ENCODE measurements around the gene GOLGA8S. TPM values are rescaled to one million over a fixed set of nuclear protein-coding genes. Genes with fewer than 3 reads are reported as not detected.
"Not testable (repeated sequence)": the region's sequence is repeated elsewhere in the genome, so short reads cannot be mapped to it uniquely, and the experiment has no call there.

GOLGA8S gene, protein sequence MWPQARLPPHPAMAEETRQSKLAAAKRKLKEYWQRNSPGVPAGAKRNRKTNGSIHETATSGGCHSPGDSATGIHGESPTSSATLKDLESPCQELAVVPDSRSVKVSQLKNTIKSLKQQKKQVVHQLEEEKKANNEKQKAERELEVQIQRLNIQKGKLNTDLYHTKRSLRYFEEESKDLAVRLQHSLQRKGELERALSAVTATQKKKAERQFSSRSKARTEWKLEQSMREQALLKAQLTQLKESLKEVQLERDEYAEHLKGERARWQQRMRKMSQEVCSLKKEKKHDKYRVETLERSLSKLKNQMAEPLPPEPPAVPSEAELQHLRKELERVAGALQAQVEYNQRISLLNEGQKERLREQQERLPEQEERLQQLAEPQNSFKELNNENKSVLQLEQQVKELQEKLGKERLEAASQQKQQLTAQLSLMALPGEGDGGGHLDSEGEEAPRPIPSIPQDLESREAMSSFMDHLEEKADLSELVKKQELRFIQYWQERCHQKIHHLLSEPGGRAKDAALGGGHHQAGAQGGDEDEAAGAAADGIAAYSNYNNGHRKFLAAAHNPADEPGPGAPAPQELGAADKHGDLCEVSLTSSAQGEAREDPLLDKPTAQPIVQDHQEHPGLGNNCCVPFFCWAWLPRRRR
- total RNA-seq: under 1 TPM; 0.49 to 0.73 TPM

DNA sequence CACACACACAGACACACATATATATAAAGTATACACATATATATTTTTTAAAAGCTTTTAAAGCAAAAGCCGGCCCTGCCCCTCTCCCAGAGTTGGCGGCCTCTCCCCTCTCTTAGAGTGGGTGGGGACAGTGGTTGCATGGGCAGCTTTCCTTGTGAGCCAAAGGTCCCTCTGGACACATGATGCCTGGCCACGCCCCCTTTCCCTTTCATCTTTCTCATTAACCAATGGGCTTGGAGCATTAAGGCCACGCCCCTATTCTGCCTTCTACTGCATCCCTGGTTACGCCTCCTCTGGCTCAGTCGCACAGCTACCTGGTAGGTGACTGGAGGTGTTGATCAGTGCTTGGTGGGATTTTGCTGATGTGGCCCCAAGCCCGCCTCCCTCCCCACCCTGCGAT, at the start of gene GOLGA8S:
Gene GOLGA8S, plus strand, starts transcription at position 301 of the 400 bp plus-strand sequence. Its CDS starts 62 bp downstream, at position 363.
- ATAC-seq: not testable (repeated sequence)

GRCh38 chr15:23304805-23305204, 49.7 kb upstream of the GOLGA8S start:
- CTCF ChIA-PET; H3K27me3 Mint-ChIP-seq; ATAC-seq; DNase-seq; H3K27ac Mint-ChIP-seq; H3K9me3 Mint-ChIP-seq (ENCODE audit: low read depth): not testable (repeated sequence)
- Mint-ChIP-seq H3K4me3 (peak overlapping the region; percentile 82), H3K4me1 (peaks cover 21% of the 10 kb centered on the region), H3K36me3 (peaks cover 19% of the 10 kb centered on the region)

More for the DNA sequence above, at the start of gene GOLGA8S:
- DNase-seq; H3K9me3 Mint-ChIP-seq (ENCODE audit: low read depth); H3K27ac Mint-ChIP-seq; H3K4me3 Mint-ChIP-seq; H3K4me1 Mint-ChIP-seq; H3K36me3 Mint-ChIP-seq; CTCF ChIA-PET; H3K27me3 Mint-ChIP-seq: not testable (repeated sequence)

DNA sequence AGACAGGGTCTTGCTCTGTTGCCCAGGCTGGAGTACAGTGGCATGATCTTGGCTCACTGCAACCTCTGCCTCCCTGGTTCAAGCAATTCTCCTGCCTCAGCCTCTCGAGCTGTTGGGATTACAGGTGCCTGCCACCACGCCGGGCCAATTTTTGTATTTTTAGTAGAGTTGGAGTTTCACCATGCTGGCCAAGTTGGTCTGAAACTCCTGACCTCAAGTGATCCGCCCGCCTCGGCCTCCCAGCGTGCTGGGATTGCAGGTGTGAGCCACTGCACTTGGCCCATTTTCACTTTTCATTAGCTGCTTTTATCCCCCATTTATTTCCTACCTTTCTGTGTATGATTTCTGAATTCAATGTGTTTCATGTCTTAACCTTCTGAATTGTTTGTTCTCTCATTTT, 48.6 kb upstream of the GOLGA8S start:
- DNase-seq; H3K9me3 Mint-ChIP-seq (ENCODE audit: low read depth); H3K27ac Mint-ChIP-seq; CTCF ChIA-PET; ATAC-seq; H3K27me3 Mint-ChIP-seq: not testable (repeated sequence)
- H3K36me3 Mint-ChIP-seq: peaks cover 20% of the 10 kb centered on the region
- H3K4me1 Mint-ChIP-seq: peaks cover 21% of the 10 kb centered on the region
- peak overlapping the region; percentile 12 for H3K4me3 Mint-ChIP-seq

- H3K4me3 Mint-ChIP-seq; H3K9me3 Mint-ChIP-seq (ENCODE audit: low read depth); H3K27ac Mint-ChIP-seq; CTCF ChIA-PET; H3K4me1 Mint-ChIP-seq; H3K27me3 Mint-ChIP-seq; ATAC-seq; DNase-seq: not testable (repeated sequence)
- H3K36me3 Mint-ChIP-seq: peaks cover 21% of the 10 kb centered on the region
Observed at GRCh38 chr15:23311233-23311632, 43.3 kb upstream of the GOLGA8S start.

GRCh38 chr15:23334096-23334495, 20.5 kb upstream of the GOLGA8S start, which contains the start of gene GOLGA6L26:
TSS of gene GOLGA6L26 (minus strand) at chr15:23334196. CDS start at chr15:23334135, 61 bp downstream.
- H3K4me1 Mint-ChIP-seq; H3K27ac Mint-ChIP-seq; H3K36me3 Mint-ChIP-seq; H3K27me3 Mint-ChIP-seq; H3K4me3 Mint-ChIP-seq; DNase-seq; H3K9me3 Mint-ChIP-seq (ENCODE audit: low read depth); CTCF ChIA-PET; ATAC-seq: not testable (repeated sequence)

DNA sequence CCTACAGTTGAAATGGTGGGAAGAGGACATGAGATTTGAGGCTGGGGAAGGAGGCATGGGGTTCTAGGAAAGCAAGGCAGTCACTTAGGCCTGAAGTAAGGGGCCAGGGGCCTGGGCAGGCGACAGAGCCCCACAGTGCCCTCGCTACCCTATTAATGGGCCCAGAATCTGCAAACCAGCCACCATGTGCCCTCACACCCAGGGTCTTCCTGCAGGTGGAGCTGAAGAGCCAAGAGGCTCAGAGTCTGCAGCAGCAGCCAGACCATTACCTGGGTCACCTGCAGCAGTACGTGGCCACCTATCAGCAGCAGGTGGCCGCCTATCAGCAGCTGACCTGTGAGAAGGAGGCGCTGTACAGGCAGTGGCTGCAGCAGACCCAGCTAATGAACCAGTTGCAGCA, 8.1 kb downstream of the GOLGA8S start:
- H3K27me3 Mint-ChIP-seq; ATAC-seq; H3K27ac Mint-ChIP-seq; DNase-seq; H3K9me3 Mint-ChIP-seq (ENCODE audit: low read depth); CTCF ChIA-PET; H3K4me1 Mint-ChIP-seq; H3K36me3 Mint-ChIP-seq; H3K4me3 Mint-ChIP-seq: not testable (repeated sequence)

GRCh38 chr15:23364261-23364660, 9.7 kb downstream of the GOLGA8S start:
- CTCF ChIA-PET; H3K4me3 Mint-ChIP-seq; H3K27ac Mint-ChIP-seq; H3K36me3 Mint-ChIP-seq; H3K27me3 Mint-ChIP-seq; H3K4me1 Mint-ChIP-seq; ATAC-seq; H3K9me3 Mint-ChIP-seq (ENCODE audit: low read depth); DNase-seq: not testable (repeated sequence)

DNA sequence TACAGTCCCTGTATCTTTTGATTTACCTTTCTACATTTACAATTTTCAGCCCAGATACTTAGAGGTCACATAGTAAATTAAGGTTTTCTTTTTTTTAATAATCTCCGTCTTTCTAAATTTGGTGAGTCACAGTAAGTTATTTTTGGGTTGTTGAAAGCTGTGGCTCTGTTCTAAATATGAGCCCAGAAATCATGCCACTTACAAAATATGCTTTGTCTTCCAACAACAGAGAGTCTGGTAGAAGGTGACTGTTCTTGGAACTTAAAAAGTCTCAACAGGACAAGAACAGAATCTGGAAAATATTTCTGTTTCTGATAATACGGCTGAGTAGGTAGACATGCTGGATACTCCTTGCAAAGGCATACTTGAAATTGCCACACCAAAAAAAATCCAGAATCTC, 16.0 kb downstream of the GOLGA8S start:
- CTCF ChIA-PET: no interaction called here
- no peaks in the 10 kb centered on the region for H3K36me3 Mint-ChIP-seq
- no peak for DNase-seq

DNA sequence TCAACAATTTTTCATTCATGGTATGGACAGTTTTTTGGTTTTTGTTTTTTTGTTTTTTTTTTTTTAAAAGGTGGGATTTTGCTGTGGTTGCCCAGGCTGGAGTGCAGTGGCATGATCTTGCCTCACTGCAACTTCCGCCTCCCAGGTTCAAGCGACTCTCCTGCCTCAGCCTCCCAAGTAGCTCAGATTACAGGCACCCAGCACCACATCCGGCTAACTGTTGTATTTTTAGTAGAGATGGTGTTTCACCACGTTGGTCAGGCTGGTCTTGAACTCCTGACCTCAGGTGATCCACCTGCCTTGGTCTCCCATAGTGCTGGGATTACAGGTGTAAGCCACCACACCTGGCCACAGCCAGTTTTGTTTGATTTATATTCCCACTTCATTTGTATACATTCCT, 16.6 kb downstream of the GOLGA8S start:
- CTCF ChIA-PET; H3K27me3 Mint-ChIP-seq; H3K36me3 Mint-ChIP-seq; H3K4me3 Mint-ChIP-seq; H3K4me1 Mint-ChIP-seq; H3K9me3 Mint-ChIP-seq (ENCODE audit: low read depth); H3K27ac Mint-ChIP-seq; DNase-seq; ATAC-seq: not testable (repeated sequence)

More for the DNA sequence above, 16.0 kb downstream of the GOLGA8S start:
- ATAC-seq: no peak
- H3K4me3 Mint-ChIP-seq: no peak overlapping the region
- H3K4me1 Mint-ChIP-seq: no peaks in the 10 kb centered on the region
- no peaks in the 10 kb centered on the region for H3K9me3 Mint-ChIP-seq (ENCODE audit: low read depth)
- peaks cover 3% of the 10 kb centered on the region for H3K27me3 Mint-ChIP-seq
- no peak overlapping the region for H3K27ac Mint-ChIP-seq

- ATAC-seq; H3K27me3 Mint-ChIP-seq; H3K27ac Mint-ChIP-seq; CTCF ChIA-PET; H3K4me1 Mint-ChIP-seq; H3K36me3 Mint-ChIP-seq; H3K9me3 Mint-ChIP-seq (ENCODE audit: low read depth); H3K4me3 Mint-ChIP-seq; DNase-seq: not testable (repeated sequence)
Observed at GRCh38 chr15:23371868-23372267, 17.3 kb downstream of the GOLGA8S start.

- Mint-ChIP-seq H3K27ac (no peak overlapping the region), H3K36me3 (no peaks in the 10 kb centered on the region), H3K4me1 (no peaks in the 10 kb centered on the region), H3K9me3 (ENCODE audit: low read depth) (no peaks in the 10 kb centered on the region), H3K27me3 (peaks cover 10% of the 10 kb centered on the region), H3K4me3 (no peak overlapping the region)
- CTCF ChIA-PET: no interaction called here
- ATAC-seq (no peak), DNase-seq (no peak)
Observed at GRCh38 chr15:23372284-23372683, 17.7 kb downstream of the GOLGA8S start.

- DNase-seq; H3K4me1 Mint-ChIP-seq; ATAC-seq; H3K36me3 Mint-ChIP-seq; H3K27me3 Mint-ChIP-seq; H3K27ac Mint-ChIP-seq; H3K9me3 Mint-ChIP-seq (ENCODE audit: low read depth); CTCF ChIA-PET; H3K4me3 Mint-ChIP-seq: not testable (repeated sequence)
Observed at GRCh38 chr15:23372891-23373600, 18.5 kb downstream of the GOLGA8S start.

DNA sequence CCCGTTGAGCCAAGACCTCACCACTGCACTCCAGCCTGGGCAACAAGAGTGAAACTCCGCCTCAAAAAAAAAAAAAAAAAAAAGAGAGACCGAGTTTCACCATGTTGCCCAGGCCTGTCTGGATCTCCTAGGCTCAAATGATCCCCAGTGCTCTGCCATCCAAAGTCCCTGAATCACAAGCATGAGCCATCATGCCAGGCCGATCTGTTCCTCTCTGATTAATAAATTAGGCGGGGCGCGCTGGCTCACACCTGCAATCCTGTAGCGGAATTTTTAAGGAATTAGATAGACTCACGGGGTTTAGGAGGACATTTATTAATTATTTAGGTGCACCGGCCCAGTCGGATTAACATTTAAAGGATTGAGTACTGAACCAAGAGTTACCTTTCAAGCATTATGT, 19.7 kb downstream of the GOLGA8S start:
- H3K4me3 Mint-ChIP-seq; H3K36me3 Mint-ChIP-seq; CTCF ChIA-PET; DNase-seq; H3K4me1 Mint-ChIP-seq; H3K27ac Mint-ChIP-seq; H3K27me3 Mint-ChIP-seq; ATAC-seq; H3K9me3 Mint-ChIP-seq (ENCODE audit: low read depth): not testable (repeated sequence)

DNA sequence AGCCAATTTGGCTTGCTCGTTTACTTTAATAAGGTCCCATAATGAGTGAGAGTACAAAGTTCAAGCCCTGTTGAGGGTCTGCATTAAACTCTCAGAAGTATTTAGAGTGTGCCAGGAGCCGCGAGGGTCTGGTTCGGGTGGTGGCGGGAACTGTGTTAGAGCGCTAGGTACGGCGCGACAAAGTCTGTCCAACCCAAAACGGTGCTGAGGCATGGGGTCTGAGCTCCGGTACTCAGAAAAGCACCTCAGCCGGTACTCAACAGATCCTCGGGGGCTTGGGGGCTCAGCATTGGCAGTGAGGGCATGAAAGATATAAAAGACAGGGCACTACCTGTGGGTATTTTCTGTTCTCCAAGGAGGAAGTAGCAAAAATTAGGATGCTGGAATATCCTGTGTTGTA, 24.4 kb downstream of the GOLGA8S start:
- CTCF ChIA-PET: not testable (repeated sequence)

More for the DNA sequence above, 24.4 kb downstream of the GOLGA8S start:
- ATAC-seq; H3K27ac Mint-ChIP-seq; H3K36me3 Mint-ChIP-seq; H3K27me3 Mint-ChIP-seq; H3K9me3 Mint-ChIP-seq (ENCODE audit: low read depth); H3K4me1 Mint-ChIP-seq; DNase-seq; H3K4me3 Mint-ChIP-seq: not testable (repeated sequence)
